Measurements from ENCODE around the gene DCTN3. TPM values are rescaled to one million over a fixed set of nuclear protein-coding genes. Genes with fewer than 3 reads are reported as not detected.

The DCTN3 gene
- total RNA-seq, 1 experiment from 2014 or later = 27.5 TPM

GRCh38 chr9:34584970-34585369, 35.3 kb downstream of the DCTN3 start:
- Mint-ChIP-seq H3K27ac (no peak overlapping the region), H3K4me1 (peaks cover 40% of the 10 kb centered on the region), H3K36me3 (no peaks in the 10 kb centered on the region), H3K4me3 (no peak overlapping the region), H3K27me3 (ENCODE audit: low read depth) (peaks cover 91% of the 10 kb centered on the region), H3K9me3 (no peaks in the 10 kb centered on the region)
- no peak for TF ChIP-seq SMAD4 (CRISPR knock-in tag; IDR thresholded peaks at IDR 0.05)
- no peak for TF ChIP-seq SP1 (CRISPR knock-in tag; conservative IDR thresholded peaks at IDR 0.05)
- TF ChIP-seq ZNF532 (CRISPR knock-in tag; IDR thresholded peaks at IDR 0.05; ENCODE audit: borderline replicate concordance) = no peak
- TF ChIP-seq GTF2I (CRISPR knock-in tag; conservative IDR thresholded peaks at IDR 0.05) = no peak
- TF ChIP-seq, protein P1, sequence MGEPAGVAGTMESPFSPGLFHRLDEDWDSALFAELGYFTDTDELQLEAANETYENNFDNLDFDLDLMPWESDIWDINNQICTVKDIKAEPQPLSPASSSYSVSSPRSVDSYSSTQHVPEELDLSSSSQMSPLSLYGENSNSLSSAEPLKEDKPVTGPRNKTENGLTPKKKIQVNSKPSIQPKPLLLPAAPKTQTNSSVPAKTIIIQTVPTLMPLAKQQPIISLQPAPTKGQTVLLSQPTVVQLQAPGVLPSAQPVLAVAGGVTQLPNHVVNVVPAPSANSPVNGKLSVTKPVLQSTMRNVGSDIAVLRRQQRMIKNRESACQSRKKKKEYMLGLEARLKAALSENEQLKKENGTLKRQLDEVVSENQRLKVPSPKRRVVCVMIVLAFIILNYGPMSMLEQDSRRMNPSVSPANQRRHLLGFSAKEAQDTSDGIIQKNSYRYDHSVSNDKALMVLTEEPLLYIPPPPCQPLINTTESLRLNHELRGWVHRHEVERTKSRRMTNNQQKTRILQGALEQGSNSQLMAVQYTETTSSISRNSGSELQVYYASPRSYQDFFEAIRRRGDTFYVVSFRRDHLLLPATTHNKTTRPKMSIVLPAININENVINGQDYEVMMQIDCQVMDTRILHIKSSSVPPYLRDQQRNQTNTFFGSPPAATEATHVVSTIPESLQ (CRISPR knock-in tag; IDR thresholded peaks at IDR 0.05) = no peak
- TF ChIP-seq ATF3 (CRISPR knock-in tag; conservative IDR thresholded peaks at IDR 0.05) = no peak
- TF ChIP-seq JUN (CRISPR knock-in tag; IDR thresholded peaks at IDR 0.05) = no peak
- no peak for TF ChIP-seq ZBTB21 (CRISPR knock-in tag; IDR thresholded peaks at IDR 0.05; ENCODE audit: borderline replicate concordance)
- no peak for TF ChIP-seq ZNF263 (CRISPR knock-in tag; IDR thresholded peaks at IDR 0.05; ENCODE audit: low read depth)
- TF ChIP-seq HMGA2 (CRISPR knock-in tag; IDR thresholded peaks at IDR 0.05) = no peak
- ATAC-seq = no peak
- ChIA-PET CTCF (interaction anchor here (1.0 to 4.5 kb wide), 6 partner anchors 19 to 206 kb away, joined by 3 to 22 read pairs (median 4); no protein-coding TSS in a partner anchor), POLR2A (interaction anchor here (0.9 kb wide), 1 partner anchor 37 kb away, joined by 3 read pairs; no protein-coding TSS in a partner anchor)
- no peak for DNase-seq (ENCODE audit: low spot score)

- no peak for DNase-seq (ENCODE audit: low spot score)
- TF ChIP-seq ARID4B (CRISPR knock-in tag; IDR thresholded peaks at IDR 0.05; ENCODE audit: borderline replicate concordance) (no peak), TCF7 (CRISPR knock-in tag; IDR thresholded peaks at IDR 0.05; ENCODE audit: low read depth) (no peak), CTCF (IDR thresholded peaks at IDR 0.05) (no peak), ZNF396 (CRISPR knock-in tag; IDR thresholded peaks at IDR 0.05; ENCODE audit: borderline replicate concordance) (no peak), ZNF423 (CRISPR knock-in tag; IDR thresholded peaks at IDR 0.05) (no peak), NFATC4 (CRISPR knock-in tag; IDR thresholded peaks at IDR 0.05) (no peak), NR3C1 (CRISPR knock-in tag; conservative IDR thresholded peaks at IDR 0.05; ENCODE audit: low read depth) (no peak), EMX1 (CRISPR knock-in tag; IDR thresholded peaks at IDR 0.05) (no peak), ZMAT4 (CRISPR knock-in tag; IDR thresholded peaks at IDR 0.05) (no peak), FOXP1 (CRISPR knock-in tag; IDR thresholded peaks at IDR 0.05; ENCODE audit: borderline replicate concordance) (no peak)
- POLR2A ChIA-PET = interaction anchor here (1.1 kb wide), 1 partner anchor 9 kb away, joined by 4 read pairs; no protein-coding TSS in a partner anchor
- Mint-ChIP-seq H3K27ac (no peak overlapping the region), H3K4me1 (peaks cover 44% of the 10 kb centered on the region), H3K4me3 (no peak overlapping the region), H3K27me3 (ENCODE audit: low read depth) (peaks cover 92% of the 10 kb centered on the region), H3K9me3 (no peaks in the 10 kb centered on the region), H3K36me3 (no peaks in the 10 kb centered on the region)
- ATAC-seq = no peak
- CTCF ChIA-PET = interaction anchor here (0.6 to 3.0 kb wide), 8 partner anchors 9 to 179 kb away, joined by 3 to 31 read pairs (median 4); partner anchors contain the start of gene GALT
Observed at GRCh38 chr9:34582787-34583186, 37.5 kb downstream of the DCTN3 start.
